NB4 (cell line): ENCODE results near the gene RGS12.

Experiments
- TF ChIP-seq, protein P1 (sequence below): IDR thresholded peaks from one replicate; pipeline ENCODE4 v1.5.1; 2012; ENCODE audit warnings: low read depth, low read length
- TF ChIP-seq, protein P2 (sequence below): IDR thresholded peaks from 2 replicates; pipeline ENCODE4 v1.6.1; 2011; ENCODE audit warnings: low read depth, low read length

DNA sequence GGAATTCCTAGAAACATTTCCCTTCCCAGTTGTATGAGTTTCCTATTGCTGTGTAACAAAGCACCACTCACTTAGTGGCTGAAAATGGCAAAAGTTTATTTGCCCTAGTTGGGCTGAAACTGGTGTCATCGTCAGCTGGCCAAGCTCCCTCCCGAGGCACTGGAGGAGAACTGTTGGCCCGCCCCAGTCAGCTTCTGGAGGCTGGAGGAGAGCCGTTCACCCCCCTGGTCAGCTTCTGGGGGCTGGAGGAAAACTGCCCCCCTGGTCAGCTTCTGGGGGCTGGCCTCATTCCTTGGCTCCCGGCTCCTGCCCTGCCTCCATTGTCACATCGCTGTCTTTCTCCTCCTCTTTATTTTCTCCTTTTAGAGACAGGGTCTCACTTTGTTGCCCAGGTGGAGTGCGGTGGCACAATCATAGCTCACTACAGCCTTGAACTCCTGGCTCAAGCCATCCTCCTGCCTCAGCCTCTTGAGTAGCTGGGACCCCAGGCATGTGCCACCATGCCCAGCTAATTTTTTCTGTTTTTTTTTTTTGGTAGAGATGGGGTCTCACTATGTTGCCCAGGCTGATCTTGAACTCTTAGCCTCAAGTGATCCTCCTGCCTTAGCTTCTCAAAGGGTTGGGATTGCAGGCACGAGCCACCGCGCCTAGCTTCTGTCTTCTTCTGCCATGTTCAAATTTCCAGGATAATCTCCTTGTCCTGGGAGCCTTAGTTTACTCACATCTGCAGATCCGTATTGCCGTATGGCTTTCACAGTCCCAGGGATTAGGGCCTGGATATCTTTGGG is 3.2 kb downstream of the RGS12 start:
- TF ChIP-seq, protein P1, sequence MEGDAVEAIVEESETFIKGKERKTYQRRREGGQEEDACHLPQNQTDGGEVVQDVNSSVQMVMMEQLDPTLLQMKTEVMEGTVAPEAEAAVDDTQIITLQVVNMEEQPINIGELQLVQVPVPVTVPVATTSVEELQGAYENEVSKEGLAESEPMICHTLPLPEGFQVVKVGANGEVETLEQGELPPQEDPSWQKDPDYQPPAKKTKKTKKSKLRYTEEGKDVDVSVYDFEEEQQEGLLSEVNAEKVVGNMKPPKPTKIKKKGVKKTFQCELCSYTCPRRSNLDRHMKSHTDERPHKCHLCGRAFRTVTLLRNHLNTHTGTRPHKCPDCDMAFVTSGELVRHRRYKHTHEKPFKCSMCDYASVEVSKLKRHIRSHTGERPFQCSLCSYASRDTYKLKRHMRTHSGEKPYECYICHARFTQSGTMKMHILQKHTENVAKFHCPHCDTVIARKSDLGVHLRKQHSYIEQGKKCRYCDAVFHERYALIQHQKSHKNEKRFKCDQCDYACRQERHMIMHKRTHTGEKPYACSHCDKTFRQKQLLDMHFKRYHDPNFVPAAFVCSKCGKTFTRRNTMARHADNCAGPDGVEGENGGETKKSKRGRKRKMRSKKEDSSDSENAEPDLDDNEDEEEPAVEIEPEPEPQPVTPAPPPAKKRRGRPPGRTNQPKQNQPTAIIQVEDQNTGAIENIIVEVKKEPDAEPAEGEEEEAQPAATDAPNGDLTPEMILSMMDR = no peak
- TF ChIP-seq, protein P2, sequence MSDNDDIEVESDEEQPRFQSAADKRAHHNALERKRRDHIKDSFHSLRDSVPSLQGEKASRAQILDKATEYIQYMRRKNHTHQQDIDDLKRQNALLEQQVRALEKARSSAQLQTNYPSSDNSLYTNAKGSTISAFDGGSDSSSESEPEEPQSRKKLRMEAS = no peak
